Fibroblast of peridontal ligament (primary cell): ENCODE results near the gene BACH2.
A peak's percentile ranks its signal among the peaks of the same experiment; 100 is the strongest.

Source experiments
- DNase-seq: peaks from one replicate; pipeline ENCODE4 v3.0.0-alpha.2; 2010; ENCODE audit errors: extremely low read depth

The BACH2 gene

GRCh38 chr6:90098627-90099026 lies 198.0 kb downstream of the BACH2 start:
- DNase-seq: no peak

GRCh38 chr6:90098001-90098531 lies 198.6 kb downstream of the BACH2 start:
- peak; percentile 96 for DNase-seq

GRCh38 chr6:90097356-90097755 lies 199.3 kb downstream of the BACH2 start:
- DNase-seq: no peak

GRCh38 chr6:90096818-90097217 lies 199.8 kb downstream of the BACH2 start:
- no peak for DNase-seq

- no peak for DNase-seq
Observed at GRCh38 chr6:90095788-90096187, 200.9 kb downstream of the BACH2 start.

GRCh38 chr6:90095145-90095544 lies 201.5 kb downstream of the BACH2 start:
- no peak for DNase-seq

- no peak for DNase-seq
Observed at GRCh38 chr6:90093558-90094073, 203.0 kb downstream of the BACH2 start.

GRCh38 chr6:90090866-90091265 lies 205.8 kb downstream of the BACH2 start:
- no peak for DNase-seq

- DNase-seq: peak; percentile 77
Observed at GRCh38 chr6:90088009-90088408, 208.6 kb downstream of the BACH2 start.

- peak; percentile 40 for DNase-seq
Observed at GRCh38 chr6:90087106-90087833, 209.4 kb downstream of the BACH2 start.

- no peak for DNase-seq
Observed at GRCh38 chr6:90086517-90086916, 210.1 kb downstream of the BACH2 start.

GRCh38 chr6:90083891-90084290 lies 212.8 kb downstream of the BACH2 start:
- DNase-seq: no peak

- DNase-seq: no peak
Observed at GRCh38 chr6:90082847-90083246, 213.8 kb downstream of the BACH2 start.

GRCh38 chr6:90080876-90081481 lies 215.7 kb downstream of the BACH2 start:
- DNase-seq: no peak

GRCh38 chr6:90079560-90080490 lies 216.8 kb downstream of the BACH2 start:
- DNase-seq: no peak

GRCh38 chr6:90078513-90079289 lies 217.9 kb downstream of the BACH2 start:
- no peak for DNase-seq

GRCh38 chr6:90076511-90077415 lies 219.9 kb downstream of the BACH2 start:
- DNase-seq: no peak

- peak; percentile 29 for DNase-seq
Observed at GRCh38 chr6:90074161-90074850, 222.3 kb downstream of the BACH2 start.

- no peak for DNase-seq
Observed at GRCh38 chr6:90072935-90073464, 223.6 kb downstream of the BACH2 start.
